HG02571 (cell line): ENCODE data around the gene CIPC.

ENCODE experiments used
- ATAC-seq: cut with Tn5 transposase; IDR thresholded peaks from one replicate; pipeline ENCODE4 v1.9.1; 2021; ENCODE audit warnings: mild to moderate bottlenecking, moderate library complexity; ENCODE audit not compliant: unreplicated experiment

The CIPC gene

GRCh38 chr14:77144412-77145115, 46.5 kb downstream of the CIPC start:
- no peak for ATAC-seq

- no peak for ATAC-seq
Measured at GRCh38 chr14:77145975-77146740, 48.1 kb downstream of the CIPC start.

- no peak for ATAC-seq
Measured at GRCh38 chr14:77148510-77149231, 50.6 kb downstream of the CIPC start.

GRCh38 chr14:77151245-77151644, 53.2 kb downstream of the CIPC start:
- ATAC-seq: no peak

- no peak for ATAC-seq
Measured at GRCh38 chr14:77151918-77152588, 54.0 kb downstream of the CIPC start.

GRCh38 chr14:77153802-77154201, 55.7 kb downstream of the CIPC start:
- ATAC-seq: no peak

GRCh38 chr14:77154421-77154820, 56.4 kb downstream of the CIPC start:
- no peak for ATAC-seq

- ATAC-seq: no peak
Measured at GRCh38 chr14:77155083-77155482, 57.0 kb downstream of the CIPC start.

- no peak for ATAC-seq
Measured at GRCh38 chr14:77157740-77158139, 59.7 kb downstream of the CIPC start.

GRCh38 chr14:77158175-77158881, 60.3 kb downstream of the CIPC start:
- no peak for ATAC-seq

GRCh38 chr14:77158882-77159255, 60.8 kb downstream of the CIPC start:
- ATAC-seq: no peak

GRCh38 chr14:77161011-77161410, 63.0 kb downstream of the CIPC start:
- no peak for ATAC-seq
